ENCODE results near the gene ATP9A.
A peak's percentile ranks its signal among the peaks of the same experiment; 100 is the strongest.
"Not testable (repeated sequence)": the region's sequence is repeated elsewhere in the genome, so short reads cannot be mapped to it uniquely, and the experiment has no call there.

Gene ATP9A

GRCh38 chr20:51573576-51574243 lies 194.5 kb downstream of the ATP9A start:
- no peak for DNase-seq (ENCODE audit: low spot score)

GRCh38 chr20:51571460-51571794 lies 196.8 kb downstream of the ATP9A start:
- no peak for DNase-seq (ENCODE audit: low spot score)

GRCh38 chr20:51570739-51571459 lies 197.3 kb downstream of the ATP9A start:
- no peak for DNase-seq (ENCODE audit: low spot score)

DNA sequence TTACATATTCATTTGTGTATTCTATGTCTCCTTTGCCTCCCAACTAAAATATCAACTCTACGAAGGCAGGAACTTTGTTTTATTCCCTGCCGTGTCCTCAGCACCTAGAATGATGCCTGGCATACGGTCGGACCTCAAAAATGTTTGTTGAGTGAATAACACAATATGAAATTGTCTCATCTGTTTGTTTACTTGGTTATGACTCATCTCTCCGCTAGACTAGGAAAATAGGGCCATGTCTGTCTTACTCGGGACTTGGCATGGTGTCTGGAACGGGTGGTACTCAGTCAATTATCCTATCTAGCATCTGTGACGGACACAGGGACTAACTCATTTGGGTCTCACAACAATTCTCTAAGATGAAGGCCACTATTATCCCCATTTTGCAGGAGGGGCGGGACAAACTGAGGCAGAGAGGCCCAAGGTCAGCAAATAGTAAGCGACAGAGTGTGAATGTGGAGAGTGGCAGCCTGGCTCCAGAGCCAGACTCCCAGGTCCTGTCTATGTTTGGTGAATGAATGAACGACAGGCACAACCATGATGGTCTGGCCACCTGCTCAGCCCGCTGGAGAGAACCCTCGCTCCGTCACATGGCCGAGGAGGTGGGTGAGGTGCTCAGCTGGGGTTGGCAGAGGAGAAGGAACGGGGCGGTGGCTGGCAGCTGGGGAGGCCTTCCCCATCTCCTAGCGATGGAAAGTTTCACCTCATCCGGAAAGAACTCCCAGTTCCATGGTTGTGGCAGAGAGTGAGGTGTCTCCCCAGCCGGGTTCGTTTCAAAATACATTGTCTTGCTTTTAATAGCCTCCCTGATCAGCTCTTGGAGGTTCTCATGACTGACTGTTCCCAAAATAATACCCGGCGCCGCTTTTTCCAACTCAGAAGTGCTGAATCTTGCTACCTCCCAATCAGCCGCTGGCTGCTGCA lies 198.1 kb downstream of the ATP9A start:
- no peak for DNase-seq (ENCODE audit: low spot score)

DNA sequence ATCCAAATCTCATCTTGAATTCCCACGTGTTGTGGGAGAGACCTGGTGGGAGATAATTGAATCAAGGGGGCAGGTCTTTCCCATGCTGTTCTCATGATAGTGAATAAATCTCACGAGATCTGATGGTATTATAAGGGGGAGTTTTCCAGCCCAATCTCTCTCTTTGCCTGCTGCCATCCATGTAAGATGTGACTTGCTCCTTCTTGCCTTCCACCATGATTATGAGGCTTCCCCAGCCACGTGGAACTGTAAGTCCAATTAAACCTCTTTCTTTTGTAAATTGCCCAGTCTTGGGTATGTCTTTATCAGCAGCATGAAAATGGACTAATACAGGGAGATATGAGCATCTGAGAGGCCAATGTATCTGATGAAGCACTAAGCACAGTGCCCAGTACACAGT lies 199.7 kb downstream of the ATP9A start:
- not testable (repeated sequence) for DNase-seq (ENCODE audit: low spot score)

- DNase-seq (ENCODE audit: low spot score), result no peak
Observed at GRCh38 chr20:51567622-51568021, 200.6 kb downstream of the ATP9A start.

DNA sequence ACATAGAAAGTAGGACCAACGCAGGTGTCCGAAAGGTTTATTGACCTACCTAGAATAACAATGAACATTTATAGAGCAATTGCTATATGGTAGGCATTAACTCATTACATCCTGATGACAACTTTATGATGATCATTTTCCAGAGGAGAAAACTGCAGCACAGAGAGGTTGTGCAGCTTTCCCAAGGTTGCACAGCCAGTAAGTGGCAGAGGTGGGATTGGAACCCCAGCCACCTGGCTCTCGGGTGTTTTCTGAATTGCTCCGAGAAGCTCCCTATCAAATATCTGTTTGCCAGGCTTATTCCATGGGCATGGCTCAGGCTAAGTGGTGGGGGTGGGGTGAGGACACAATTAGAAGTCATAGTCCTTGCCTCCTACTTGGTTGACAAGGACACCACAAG lies 201.6 kb downstream of the ATP9A start:
- DNase-seq (ENCODE audit: low spot score), result no peak

DNA sequence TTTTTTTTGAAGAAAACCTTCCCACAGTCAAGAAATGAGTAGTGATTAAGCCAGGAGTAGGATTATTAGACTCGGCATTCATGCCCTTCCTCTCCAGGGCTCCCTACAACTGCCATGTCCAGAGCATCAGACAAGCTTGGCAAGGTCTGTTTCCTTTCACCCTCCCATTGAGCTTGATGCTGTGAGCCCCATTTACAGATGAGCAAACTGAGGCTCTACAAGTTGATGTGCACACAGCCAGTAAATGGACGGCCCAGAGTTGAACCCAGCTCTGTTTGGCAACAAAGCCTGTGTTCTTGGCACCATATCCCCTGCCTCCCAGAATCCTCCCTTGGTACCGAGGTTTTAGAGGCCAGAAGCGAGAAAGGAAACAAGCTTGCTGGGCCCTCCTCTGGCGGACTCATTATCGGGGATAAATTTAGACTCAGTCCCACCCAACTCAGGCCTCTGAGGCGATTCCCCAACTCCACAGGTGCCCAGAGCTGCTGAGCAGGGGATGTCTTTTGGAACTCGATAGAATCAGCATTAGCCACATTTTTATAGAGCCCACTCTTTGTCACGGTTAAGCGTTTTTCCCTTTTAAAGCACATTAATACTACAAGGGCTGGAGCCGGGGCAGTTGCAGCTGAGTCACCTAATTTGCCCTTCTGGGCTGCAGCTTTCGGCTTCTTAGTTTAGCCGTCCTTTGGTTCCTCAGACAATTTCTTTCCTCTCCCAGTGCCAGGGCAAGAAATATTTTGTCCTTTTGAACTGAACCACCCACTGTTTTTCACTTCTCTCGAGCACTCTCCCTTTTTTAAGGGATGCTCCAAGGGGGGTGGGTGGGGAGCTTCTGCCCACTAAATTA lies 202.7 kb downstream of the ATP9A start:
- no peak for DNase-seq (ENCODE audit: low spot score)

- peak; percentile 65 for DNase-seq (ENCODE audit: low spot score)
Observed at GRCh38 chr20:51563486-51564332, 204.5 kb downstream of the ATP9A start.

DNA sequence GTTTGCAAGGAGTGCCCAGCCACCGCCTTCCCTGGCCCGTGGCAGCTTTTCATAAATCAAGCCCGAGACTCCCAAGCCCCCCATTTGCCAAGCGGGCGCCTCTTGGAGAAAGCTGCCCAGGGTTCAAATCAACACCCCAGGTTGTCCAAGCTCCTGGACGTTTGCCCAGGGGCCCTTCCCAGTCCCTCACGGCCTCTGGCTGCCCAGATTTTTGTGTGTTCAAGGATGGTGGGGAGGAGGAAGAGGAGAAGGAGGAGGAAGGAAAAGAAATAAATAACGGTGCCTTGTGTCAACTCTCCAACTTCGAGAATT lies 205.1 kb downstream of the ATP9A start:
- no peak for DNase-seq (ENCODE audit: low spot score)

GRCh38 chr20:51562332-51563173 lies 205.6 kb downstream of the ATP9A start:
- peak; percentile 72 for DNase-seq (ENCODE audit: low spot score)

DNA sequence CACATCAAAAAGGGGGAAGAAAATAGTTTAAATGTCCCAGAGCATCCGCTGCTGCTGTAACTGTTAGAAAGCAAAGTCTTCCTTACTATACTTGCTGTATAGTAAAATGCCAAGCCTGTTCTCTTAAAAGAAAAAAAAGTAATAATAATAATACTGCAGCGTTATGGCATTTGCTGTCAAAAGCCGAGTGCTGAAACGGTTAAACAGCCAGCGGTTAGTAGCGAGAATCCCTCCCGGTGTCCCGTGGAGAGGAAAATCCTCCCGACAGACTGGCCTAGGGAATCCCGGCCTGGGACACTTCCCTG lies 206.2 kb downstream of the ATP9A start:
- no peak for DNase-seq (ENCODE audit: low spot score)

DNA sequence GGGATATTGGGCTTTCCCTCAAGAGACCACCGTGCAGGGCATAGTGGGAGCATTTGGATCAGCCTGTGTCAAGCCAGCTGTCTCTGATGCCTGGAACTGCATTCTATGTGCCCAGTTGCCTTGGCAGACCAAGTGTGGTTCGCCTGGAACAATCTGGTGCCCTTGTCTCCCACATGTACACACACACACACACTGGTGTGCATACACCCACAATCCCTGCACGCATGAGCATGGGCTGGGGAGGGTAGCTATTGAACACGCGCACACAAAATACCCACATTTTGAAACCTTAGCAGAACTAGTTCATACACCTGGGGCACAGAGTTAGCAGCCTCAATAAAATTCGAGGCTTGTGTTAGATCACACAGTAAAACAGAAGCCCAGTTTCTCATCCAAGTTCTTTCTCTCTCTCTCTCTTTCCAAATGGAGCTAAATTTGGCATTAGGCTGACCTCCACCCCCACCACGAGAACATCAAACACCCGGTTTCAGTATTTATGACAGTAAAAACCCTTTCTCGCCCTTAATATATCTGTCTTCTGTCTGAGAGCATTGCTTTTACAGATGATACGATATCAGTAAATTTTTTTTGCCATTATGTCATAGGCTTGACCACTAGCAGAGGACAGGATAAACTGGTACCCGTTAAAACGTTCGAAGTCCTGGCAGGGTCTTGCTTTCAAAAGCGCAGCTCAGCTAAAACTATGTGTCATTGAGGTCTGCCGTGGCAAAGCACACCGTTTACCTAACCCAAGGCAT lies 207.5 kb downstream of the ATP9A start:
- no peak for DNase-seq (ENCODE audit: low spot score)

DNA sequence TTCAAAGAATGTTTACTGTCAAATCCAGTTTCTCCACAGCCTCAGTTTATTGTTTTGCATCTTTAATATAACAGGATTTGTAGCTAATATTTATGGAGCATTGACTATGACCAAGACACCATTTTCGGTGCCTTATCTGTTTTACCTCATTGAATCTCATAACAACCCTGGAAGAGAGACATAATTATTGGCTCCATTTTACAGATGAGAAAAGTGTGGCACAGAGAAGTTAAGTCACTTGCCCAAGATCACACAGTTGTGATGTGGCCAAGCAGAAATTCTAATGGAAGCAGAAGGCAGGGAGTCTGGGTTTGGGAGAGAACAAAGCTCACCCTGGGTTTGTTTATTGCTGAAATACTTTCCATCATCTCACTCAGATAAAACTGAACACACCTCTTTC lies 208.1 kb downstream of the ATP9A start:
- DNase-seq (ENCODE audit: low spot score), result no peak

- no peak for DNase-seq (ENCODE audit: low spot score)
Observed at GRCh38 chr20:51554538-51555165, 213.5 kb downstream of the ATP9A start.

DNA sequence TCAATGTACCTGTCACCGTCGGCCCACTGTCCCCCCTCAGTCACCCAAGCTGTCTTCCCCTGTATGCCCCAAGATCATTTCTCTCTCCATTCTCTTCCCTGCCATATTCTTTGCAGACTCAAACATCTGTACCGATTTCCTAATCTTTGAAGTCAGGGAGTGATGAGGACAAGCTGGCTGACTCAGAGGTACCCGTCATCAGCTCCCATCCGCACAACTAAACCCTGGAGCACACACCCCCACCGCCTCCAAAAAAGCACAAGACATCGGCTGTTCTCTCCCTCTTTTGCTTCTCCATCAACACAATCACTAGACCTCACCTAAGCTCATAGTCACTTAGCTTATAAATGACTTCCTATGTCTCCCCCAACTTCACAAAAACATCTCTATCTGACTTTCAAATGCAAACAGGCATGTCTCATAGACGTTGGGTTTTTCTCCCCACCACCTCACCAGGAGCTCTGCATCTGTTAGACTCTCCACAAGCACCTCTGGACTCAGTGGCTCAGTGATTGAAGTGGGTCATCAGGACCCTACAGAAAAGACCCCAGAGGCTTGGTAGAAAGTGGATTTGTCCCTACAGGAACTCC lies 214.2 kb downstream of the ATP9A start:
- DNase-seq (ENCODE audit: low spot score), result no peak

DNA sequence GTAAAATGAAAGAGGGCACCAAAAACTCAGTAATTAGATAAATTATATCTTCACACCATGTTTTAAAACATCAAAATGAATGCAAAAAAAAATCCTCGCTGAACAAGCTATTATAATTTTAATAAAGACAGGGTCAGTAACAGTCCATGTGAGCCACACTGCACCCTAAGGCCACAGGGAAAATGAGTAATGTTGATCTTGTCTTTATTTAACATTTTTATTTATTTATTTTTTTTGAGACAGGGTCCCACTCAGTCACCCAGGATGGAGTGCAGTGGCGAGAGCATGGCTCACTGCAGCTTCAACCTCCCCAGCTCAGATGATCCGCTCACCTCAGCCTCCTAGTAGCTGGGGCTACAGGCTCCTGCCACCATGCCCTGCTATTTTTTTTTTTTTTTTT lies 217.0 kb downstream of the ATP9A start:
- DNase-seq (ENCODE audit: low spot score), result no peak

DNA sequence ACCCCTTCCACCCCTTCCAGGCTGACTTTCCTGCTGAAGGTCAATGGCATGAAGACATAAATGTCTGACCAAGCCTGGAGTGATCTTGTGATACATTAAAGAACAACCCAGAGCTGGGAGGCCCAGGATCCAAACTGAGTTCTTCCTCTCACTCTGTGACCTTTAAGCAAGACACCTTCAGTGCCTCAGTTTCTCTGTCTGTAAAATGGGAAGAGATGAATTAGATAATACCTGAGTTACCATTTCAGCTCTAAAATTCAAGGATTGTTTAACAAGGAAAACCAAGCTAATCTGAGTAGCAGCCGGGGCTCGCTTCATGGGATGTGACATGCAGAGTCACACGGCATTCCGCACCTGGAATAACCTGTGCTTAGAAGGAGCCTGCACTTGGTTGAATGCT lies 218.7 kb downstream of the ATP9A start:
- no peak for DNase-seq (ENCODE audit: low spot score)

- DNase-seq (ENCODE audit: low spot score), result no peak
Observed at GRCh38 chr20:51547951-51548350, 220.2 kb downstream of the ATP9A start.

All from iPS-NIHi11 (cell line).